HEK293 (cell line): Measurements from ENCODE around the gene MAGI1.

Experiments
- ZBTB1 ChIP-seq: fragments of 450-650 bp; formaldehyde crosslinking; IDR thresholded peaks from 2 replicates; pipeline ENCODE4 v1.5.1; 2016; ENCODE audit warnings: missing biosample characterization, missing genetic modification characterization
- ZNF239 ChIP-seq: fragments of 450-650 bp; formaldehyde crosslinking; IDR thresholded peaks from 2 replicates; pipeline ENCODE4 v1.5.1; 2016; ENCODE audit warnings: missing biosample characterization, missing genetic modification characterization
- ZNF561 ChIP-seq: fragments of 450-650 bp; IDR thresholded peaks from 2 replicates; pipeline ENCODE4 v1.5.1; 2018; ENCODE audit warnings: missing biosample characterization, missing genetic modification characterization, borderline replicate concordance
- ZNF629 ChIP-seq: fragments of 450-650 bp; formaldehyde crosslinking; IDR thresholded peaks from 2 replicates; pipeline ENCODE4 v1.5.1; 2017; ENCODE audit warnings: missing biosample characterization, missing genetic modification characterization
- ZNF670 ChIP-seq: fragments of 450-650 bp; formaldehyde crosslinking; IDR thresholded peaks from 2 replicates; pipeline ENCODE4 v1.5.1; 2016; ENCODE audit warnings: missing biosample characterization, missing genetic modification characterization, low read depth
- ZNF76 ChIP-seq: fragments of 450-650 bp; formaldehyde crosslinking; IDR thresholded peaks from 2 replicates; pipeline ENCODE4; 2016; ENCODE audit warnings: low read depth, missing biosample characterization, missing genetic modification characterization, borderline replicate concordance
- TF ChIP-seq, protein P1 (sequence below): fragments of 450-650 bp; formaldehyde crosslinking; IDR thresholded peaks from 2 replicates; pipeline ENCODE4 v1.5.1; 2016; ENCODE audit warnings: missing biosample characterization, missing genetic modification characterization

DNA sequence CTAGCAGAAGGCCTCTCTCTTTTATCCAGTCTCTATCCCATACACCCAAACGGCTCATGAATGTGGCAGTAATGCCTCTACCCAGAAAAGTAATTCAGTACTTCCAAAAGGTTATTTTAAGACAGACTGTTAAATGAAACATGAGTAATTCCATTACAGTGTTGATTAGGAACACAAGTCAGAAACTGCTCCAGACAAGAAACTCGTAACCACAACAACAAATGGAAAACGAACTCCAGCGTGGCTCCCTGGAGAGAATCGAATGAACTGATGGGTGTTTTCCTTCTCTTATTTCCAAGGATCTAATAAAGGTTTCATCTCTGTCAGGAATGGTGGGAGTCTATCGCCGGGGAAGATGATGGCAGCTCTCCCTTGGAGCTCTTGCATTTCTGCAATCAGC lies 228.4 kb downstream of the MAGI1 start:
- no peak for TF ChIP-seq ZNF239
- TF ChIP-seq ZNF670 (tag by site-specific recombination): no peak
- TF ChIP-seq, protein P1, sequence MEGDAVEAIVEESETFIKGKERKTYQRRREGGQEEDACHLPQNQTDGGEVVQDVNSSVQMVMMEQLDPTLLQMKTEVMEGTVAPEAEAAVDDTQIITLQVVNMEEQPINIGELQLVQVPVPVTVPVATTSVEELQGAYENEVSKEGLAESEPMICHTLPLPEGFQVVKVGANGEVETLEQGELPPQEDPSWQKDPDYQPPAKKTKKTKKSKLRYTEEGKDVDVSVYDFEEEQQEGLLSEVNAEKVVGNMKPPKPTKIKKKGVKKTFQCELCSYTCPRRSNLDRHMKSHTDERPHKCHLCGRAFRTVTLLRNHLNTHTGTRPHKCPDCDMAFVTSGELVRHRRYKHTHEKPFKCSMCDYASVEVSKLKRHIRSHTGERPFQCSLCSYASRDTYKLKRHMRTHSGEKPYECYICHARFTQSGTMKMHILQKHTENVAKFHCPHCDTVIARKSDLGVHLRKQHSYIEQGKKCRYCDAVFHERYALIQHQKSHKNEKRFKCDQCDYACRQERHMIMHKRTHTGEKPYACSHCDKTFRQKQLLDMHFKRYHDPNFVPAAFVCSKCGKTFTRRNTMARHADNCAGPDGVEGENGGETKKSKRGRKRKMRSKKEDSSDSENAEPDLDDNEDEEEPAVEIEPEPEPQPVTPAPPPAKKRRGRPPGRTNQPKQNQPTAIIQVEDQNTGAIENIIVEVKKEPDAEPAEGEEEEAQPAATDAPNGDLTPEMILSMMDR: no peak
- TF ChIP-seq ZNF561: no peak
- no peak for TF ChIP-seq ZNF629 (tag by site-specific recombination)
- TF ChIP-seq ZNF76: no peak
- no peak for TF ChIP-seq ZBTB1 (tag by site-specific recombination)
